ENCODE measurements around the gene ATG13.

ATG13 gene

DNA sequence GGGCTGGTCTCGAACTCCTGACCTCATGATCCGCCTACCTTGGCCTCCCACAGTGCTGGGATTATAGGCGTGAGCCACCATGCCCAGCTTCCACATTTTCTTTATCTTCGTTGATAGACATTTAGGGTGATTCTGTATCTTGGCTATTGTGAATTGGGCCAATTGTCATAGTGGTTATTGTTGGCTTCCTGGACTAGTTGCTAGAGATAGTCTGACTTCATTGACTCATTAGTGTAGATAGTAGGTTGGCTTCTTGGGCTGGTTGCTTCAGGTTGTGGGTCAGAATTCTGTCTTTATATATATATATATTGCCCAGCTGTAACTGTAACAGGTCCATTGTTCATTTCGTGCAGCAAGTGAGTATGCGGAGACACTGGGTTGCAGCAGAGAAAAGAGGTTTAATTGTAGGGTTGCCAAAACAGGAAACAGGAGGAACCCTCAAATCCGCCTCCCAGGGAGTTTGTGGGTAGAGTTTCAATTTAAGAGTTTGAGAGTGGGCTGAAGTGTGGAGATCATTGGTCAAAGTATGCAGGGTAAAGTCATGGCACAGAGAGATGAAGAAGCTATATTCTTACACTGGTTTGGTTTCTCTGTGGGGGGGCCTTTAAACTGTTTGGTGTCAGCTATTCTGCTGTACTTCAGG lies 22.0 kb downstream of the ATG13 start:
- H3K36me3 ChIP-seq (ENCODE audit: control insufficient read depth, insufficient read depth, low read length): peaks cover 2% of the 10 kb centered on the region
- H3K27ac ChIP-seq (ENCODE audit: low read depth, low read length): no peak overlapping the region
- no peak overlapping the region for H3K9ac ChIP-seq (ENCODE audit: low read length)
- H3K4me1 ChIP-seq (ENCODE audit: control insufficient read depth, insufficient read depth, low read length): no peaks in the 10 kb centered on the region
- no peaks in the 10 kb centered on the region for H3K27me3 ChIP-seq (ENCODE audit: control insufficient read depth, insufficient read depth, low read length)
- no peak overlapping the region for H3K4me3 ChIP-seq (ENCODE audit: low read length)

DNA sequence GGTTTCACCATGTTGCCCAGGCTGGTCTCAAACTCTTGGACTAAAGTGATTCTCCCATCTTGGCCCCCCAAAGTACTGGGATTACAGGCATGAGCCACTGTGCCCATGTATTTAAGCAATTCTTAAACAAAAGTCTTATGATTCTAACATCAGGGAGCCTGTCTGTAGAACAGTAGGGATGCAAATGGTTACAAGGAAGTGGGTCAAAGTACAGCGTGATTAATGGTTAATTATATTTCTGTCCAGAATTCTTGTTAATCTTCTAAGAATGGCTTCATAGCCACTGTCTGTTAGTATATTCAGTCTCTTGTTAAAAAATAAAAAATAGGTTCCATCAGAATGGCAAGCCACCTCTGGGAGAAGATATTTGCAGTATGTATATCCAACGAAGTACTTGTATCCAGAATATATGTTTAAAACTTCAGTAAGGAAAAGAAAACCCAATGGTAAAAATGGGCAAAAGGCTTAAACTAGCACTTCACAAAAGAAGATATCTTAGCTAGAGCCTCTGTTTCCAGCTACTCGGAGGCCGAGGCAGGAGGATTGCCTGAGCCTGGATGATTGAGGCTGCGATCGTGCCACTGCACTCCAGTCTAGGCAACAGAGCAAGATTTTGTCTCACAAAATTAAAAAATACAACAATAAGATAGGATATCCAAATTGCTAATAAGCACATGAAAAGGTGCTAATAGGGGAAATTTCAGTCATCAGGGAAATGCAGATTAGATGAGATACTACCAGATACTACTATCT lies 22.9 kb downstream of the ATG13 start:
- peaks cover 2% of the 10 kb centered on the region for H3K36me3 ChIP-seq (ENCODE audit: control insufficient read depth, insufficient read depth, low read length)
- no peaks in the 10 kb centered on the region for H3K4me1 ChIP-seq (ENCODE audit: control insufficient read depth, insufficient read depth, low read length)
- no peak overlapping the region for H3K4me3 ChIP-seq (ENCODE audit: low read length)
- H3K27ac ChIP-seq (ENCODE audit: low read depth, low read length): no peak overlapping the region
- H3K9ac ChIP-seq (ENCODE audit: low read length): no peak overlapping the region
- no peaks in the 10 kb centered on the region for H3K27me3 ChIP-seq (ENCODE audit: control insufficient read depth, insufficient read depth, low read length)

DNA sequence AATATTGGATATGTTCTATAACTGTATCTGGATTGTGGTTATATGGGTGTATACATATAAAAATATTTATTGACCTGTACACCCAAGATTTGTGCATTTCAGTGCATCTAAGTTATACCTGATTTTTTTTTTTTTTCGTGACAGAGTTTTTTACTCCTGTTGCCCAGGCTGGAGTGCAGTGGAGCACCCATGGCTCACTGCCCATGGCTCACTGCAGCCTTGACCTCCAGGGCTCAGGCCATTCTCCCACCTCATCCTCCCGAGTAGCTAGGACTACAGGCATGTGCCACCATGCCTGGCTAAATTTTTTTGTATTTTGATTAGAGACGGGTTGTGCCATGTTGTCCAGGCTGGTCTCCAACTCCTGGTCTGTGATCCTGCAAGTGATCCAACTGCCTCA lies 24.3 kb downstream of the ATG13 start:
- H3K4me3 ChIP-seq (ENCODE audit: low read length): no peak overlapping the region
- no peaks in the 10 kb centered on the region for H3K27me3 ChIP-seq (ENCODE audit: control insufficient read depth, insufficient read depth, low read length)
- no peaks in the 10 kb centered on the region for H3K4me1 ChIP-seq (ENCODE audit: control insufficient read depth, insufficient read depth, low read length)
- peaks cover 2% of the 10 kb centered on the region for H3K36me3 ChIP-seq (ENCODE audit: control insufficient read depth, insufficient read depth, low read length)
- H3K27ac ChIP-seq (ENCODE audit: low read depth, low read length): no peak overlapping the region
- H3K9ac ChIP-seq (ENCODE audit: low read length): no peak overlapping the region

DNA sequence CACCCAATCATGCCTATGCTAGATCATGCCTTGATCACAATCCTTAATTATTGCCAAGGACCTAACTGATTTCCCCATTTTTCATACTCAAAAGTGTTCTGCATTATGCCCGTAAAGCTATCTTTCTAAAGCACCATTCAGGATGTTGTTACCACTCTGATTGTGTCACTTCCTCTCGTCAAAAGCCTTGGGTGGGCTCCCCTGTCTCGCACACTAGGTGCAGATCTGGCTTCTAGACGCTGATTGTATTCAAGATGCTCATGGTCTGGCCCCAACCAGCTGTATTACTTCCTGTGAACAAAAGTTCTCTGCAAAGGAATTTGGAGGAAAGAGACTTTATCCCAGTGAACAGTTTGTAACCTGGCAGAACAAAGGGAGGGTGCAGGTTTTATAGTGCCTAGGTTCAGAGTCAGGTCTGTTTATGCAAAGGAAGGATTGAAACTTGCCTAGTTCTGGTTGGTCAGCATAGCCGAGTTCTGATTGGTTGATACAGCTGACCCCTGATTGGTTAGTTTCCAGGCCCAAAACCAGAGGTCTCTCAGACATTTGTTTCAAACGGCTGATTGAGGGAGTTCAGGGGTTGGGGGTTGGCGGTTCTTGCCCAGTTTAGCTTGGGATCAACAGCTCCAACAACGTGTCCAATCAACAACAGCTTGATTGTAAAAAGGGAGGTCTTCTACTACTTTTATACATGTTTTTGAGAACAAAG lies 25.4 kb downstream of the ATG13 start:
- Histone ChIP-seq H3K4me1 (ENCODE audit: control insufficient read depth, insufficient read depth, low read length) (no peaks in the 10 kb centered on the region), H3K36me3 (ENCODE audit: control insufficient read depth, insufficient read depth, low read length) (peaks cover 5% of the 10 kb centered on the region), H3K4me3 (ENCODE audit: low read length) (no peak overlapping the region), H3K27me3 (ENCODE audit: control insufficient read depth, insufficient read depth, low read length) (no peaks in the 10 kb centered on the region), H3K27ac (ENCODE audit: low read depth, low read length) (no peak overlapping the region), H3K9ac (ENCODE audit: low read length) (no peak overlapping the region)

DNA sequence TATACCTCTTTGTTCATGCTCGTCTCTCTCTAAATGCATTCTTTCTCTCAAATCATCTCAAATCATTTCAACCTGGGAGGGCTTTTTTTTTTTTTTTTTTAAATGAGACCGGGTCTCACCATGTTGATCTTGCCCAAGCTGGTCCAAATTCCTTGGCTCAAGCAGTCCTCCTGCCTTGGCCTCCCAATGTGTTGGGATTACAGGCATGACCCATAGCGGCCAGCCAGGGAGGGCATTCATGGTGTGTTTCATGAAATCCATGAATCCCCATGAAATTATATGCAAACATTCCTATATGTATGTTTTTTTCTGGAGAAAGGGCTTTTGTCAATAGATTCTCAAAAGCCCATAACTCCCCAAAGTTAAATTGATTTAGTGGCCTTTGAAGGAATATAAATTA lies 26.2 kb downstream of the ATG13 start:
- Histone ChIP-seq H3K27ac (ENCODE audit: low read depth, low read length) (no peak overlapping the region), H3K4me1 (ENCODE audit: control insufficient read depth, insufficient read depth, low read length) (no peaks in the 10 kb centered on the region), H3K36me3 (ENCODE audit: control insufficient read depth, insufficient read depth, low read length) (peaks cover 5% of the 10 kb centered on the region), H3K4me3 (ENCODE audit: low read length) (no peak overlapping the region), H3K27me3 (ENCODE audit: control insufficient read depth, insufficient read depth, low read length) (no peaks in the 10 kb centered on the region), H3K9ac (ENCODE audit: low read length) (no peak overlapping the region)

DNA sequence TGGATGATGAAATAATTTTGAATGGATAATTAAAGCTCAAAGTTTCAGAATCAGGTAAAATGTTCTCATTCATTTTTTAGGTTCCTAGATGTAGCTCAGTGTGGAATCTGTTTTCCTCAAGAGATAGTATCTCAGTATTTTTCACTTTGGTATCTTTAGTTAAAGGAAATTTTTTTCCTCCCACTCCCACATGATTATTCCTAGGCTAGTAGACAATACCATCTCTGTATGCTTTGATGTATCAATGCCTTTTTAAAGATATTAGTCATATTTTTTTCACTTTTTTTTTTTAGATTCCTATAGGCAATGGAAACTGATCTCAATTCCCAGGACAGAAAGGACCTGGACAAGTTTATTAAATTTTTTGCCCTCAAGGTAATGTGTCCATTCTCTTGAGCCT lies 26.6 kb downstream of the ATG13 start:
- Histone ChIP-seq H3K9ac (ENCODE audit: low read length) (no peak overlapping the region), H3K36me3 (ENCODE audit: control insufficient read depth, insufficient read depth, low read length) (peaks cover 5% of the 10 kb centered on the region), H3K4me1 (ENCODE audit: control insufficient read depth, insufficient read depth, low read length) (peaks cover 2% of the 10 kb centered on the region), H3K27ac (ENCODE audit: low read depth, low read length) (no peak overlapping the region), H3K4me3 (ENCODE audit: low read length) (no peak overlapping the region), H3K27me3 (ENCODE audit: control insufficient read depth, insufficient read depth, low read length) (no peaks in the 10 kb centered on the region)

DNA sequence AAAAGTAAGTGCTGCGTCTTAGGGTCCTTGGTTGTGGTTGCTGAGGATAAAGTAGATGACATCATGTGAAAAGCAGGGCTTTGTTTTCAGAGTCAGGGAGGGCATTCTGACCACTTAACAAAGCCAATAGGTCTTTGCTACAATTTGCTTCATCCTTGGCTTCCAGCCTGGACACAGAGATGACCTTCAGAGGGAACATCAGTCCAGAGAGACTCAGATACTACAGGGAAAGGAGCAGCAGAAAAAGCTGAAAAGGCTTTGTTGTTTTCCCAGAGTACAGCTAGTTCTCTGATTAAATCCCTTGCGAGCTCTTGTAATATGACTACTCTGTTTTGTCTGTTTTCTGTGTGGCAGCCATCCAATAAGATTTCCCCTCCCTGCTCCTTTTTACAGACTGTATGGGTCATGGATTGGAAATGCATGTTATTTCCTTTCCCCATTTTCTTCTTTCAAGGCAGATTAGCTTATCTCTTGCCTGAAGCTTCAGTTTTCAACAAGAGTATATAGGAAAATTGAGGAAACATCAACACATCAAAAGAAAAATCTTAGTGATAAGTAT lies 31.9 kb downstream of the ATG13 start:
- H3K9ac ChIP-seq (ENCODE audit: low read length): no peak overlapping the region
- H3K27me3 ChIP-seq (ENCODE audit: control insufficient read depth, insufficient read depth, low read length): no peaks in the 10 kb centered on the region
- H3K4me1 ChIP-seq (ENCODE audit: control insufficient read depth, insufficient read depth, low read length): peaks cover 2% of the 10 kb centered on the region
- no peak overlapping the region for H3K4me3 ChIP-seq (ENCODE audit: low read length)
- peaks cover 15% of the 10 kb centered on the region for H3K36me3 ChIP-seq (ENCODE audit: control insufficient read depth, insufficient read depth, low read length)
- H3K27ac ChIP-seq (ENCODE audit: low read depth, low read length): peak overlapping the region; percentile 8

DNA sequence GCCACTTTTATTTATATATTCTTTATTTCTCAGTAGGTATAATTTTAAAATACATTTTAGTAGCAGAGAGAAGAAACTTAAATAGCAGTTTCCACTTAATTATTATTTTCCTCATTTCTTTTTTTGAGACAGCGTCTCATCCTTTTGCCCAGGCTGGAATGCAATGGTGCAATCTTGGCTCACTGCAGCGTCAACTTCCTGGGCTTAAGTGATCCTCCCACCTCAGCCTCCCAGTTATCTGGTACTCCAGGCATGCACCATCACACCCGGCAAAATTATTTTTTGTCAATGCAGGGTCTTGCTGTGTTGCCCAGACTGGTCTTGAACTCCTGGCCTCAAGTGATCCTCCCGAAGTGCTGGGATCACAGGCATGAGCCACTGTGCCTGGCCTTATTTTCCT lies 38.3 kb downstream of the ATG13 start:
- H3K9ac ChIP-seq (ENCODE audit: low read length): no peak overlapping the region
- H3K4me1 ChIP-seq (ENCODE audit: control insufficient read depth, insufficient read depth, low read length): no peaks in the 10 kb centered on the region
- H3K27ac ChIP-seq (ENCODE audit: low read depth, low read length): no peak overlapping the region
- no peak overlapping the region for H3K4me3 ChIP-seq (ENCODE audit: low read length)
- no peaks in the 10 kb centered on the region for H3K27me3 ChIP-seq (ENCODE audit: control insufficient read depth, insufficient read depth, low read length)
- peaks cover 36% of the 10 kb centered on the region for H3K36me3 ChIP-seq (ENCODE audit: control insufficient read depth, insufficient read depth, low read length)

DNA sequence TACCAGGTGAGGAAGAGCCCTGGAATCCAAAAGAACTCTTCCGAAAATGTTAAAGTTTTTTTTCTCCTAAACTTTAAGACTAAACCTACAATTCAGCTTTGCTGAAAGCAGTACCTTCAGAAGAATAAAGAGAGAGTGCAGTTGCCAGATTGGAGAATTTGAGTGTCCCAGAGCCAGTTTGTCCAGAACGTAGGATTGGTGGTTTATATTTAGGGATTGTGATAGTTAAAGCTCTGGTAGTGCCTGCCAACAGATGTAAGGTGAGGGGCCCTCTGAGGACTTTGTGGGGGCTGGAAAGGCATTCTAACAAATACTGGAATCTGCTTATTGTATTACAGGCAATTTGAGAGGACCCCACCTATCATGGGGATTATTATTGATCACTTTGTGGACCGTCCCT lies 39.8 kb downstream of the ATG13 start:
- Histone ChIP-seq H3K27ac (ENCODE audit: low read depth, low read length) (no peak overlapping the region), H3K27me3 (ENCODE audit: control insufficient read depth, insufficient read depth, low read length) (no peaks in the 10 kb centered on the region), H3K4me3 (ENCODE audit: low read length) (no peak overlapping the region), H3K9ac (ENCODE audit: low read length) (no peak overlapping the region), H3K36me3 (ENCODE audit: control insufficient read depth, insufficient read depth, low read length) (peaks cover 38% of the 10 kb centered on the region), H3K4me1 (ENCODE audit: control insufficient read depth, insufficient read depth, low read length) (no peaks in the 10 kb centered on the region)

DNA sequence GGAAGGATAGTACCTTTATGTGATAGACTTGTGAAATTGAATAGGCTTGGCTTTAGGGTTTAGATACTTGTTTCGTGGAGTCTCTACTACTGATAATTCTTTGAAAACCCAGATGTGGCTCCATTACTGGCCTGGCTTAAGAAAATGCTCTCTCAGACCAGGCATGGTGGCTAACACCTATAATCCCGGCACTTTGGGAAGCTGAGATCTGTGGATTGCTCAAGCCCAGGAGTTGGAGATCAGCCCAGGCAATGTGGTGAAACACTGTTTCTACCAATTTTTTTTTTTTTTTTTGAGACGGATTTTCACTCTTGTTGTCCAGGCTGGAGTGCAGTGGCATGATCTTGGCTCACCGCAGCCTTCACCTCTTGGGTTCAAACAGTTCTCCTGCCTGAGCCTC lies 40.9 kb downstream of the ATG13 start:
- Histone ChIP-seq H3K27me3 (ENCODE audit: control insufficient read depth, insufficient read depth, low read length) (no peaks in the 10 kb centered on the region), H3K4me3 (ENCODE audit: low read length) (no peak overlapping the region), H3K27ac (ENCODE audit: low read depth, low read length) (no peak overlapping the region), H3K9ac (ENCODE audit: low read length) (no peak overlapping the region), H3K4me1 (ENCODE audit: control insufficient read depth, insufficient read depth, low read length) (no peaks in the 10 kb centered on the region), H3K36me3 (ENCODE audit: control insufficient read depth, insufficient read depth, low read length) (peaks cover 36% of the 10 kb centered on the region)

DNA sequence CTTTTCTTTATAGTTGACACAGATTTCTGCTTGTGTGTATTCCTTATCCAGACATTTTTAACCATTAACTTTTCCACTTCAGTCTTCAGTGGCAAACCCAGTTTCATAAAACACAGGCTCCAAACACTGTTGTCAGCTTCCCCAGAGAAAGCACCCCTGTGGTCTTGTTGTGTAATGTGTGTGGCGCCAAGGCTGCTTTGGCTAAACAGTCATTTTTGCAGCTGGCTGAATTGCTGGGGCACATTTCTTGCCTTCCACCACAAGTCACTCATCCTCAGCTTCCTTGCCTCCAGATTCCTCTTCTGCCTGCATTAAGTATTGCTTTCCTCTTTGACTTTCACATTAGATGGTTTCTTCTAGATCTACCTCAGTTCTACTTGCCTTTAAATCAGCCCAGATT lies 42.6 kb downstream of the ATG13 start:
- no peak overlapping the region for H3K4me3 ChIP-seq (ENCODE audit: low read length)
- no peaks in the 10 kb centered on the region for H3K4me1 ChIP-seq (ENCODE audit: control insufficient read depth, insufficient read depth, low read length)
- H3K9ac ChIP-seq (ENCODE audit: low read length): no peak overlapping the region
- no peak overlapping the region for H3K27ac ChIP-seq (ENCODE audit: low read depth, low read length)
- no peaks in the 10 kb centered on the region for H3K27me3 ChIP-seq (ENCODE audit: control insufficient read depth, insufficient read depth, low read length)
- H3K36me3 ChIP-seq (ENCODE audit: control insufficient read depth, insufficient read depth, low read length): peaks cover 45% of the 10 kb centered on the region

DNA sequence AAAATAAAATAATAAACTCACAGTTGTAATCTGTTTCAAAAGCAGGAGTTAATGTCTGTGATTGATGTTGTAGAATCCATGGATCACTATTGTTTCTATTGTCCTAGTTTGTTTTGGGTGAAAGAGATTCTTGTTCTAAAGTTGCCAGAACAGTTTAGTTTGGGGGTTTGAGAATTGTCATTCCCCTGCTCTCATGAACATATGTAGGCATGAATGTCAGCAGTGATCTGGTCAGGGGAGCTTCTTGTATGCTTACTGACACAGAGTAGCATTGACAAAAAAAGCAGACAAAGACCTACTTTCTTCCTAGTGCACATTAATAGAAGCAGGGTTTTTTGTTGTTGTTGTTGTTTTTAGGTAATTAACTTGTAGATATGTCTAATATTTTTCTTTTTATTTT lies 44.5 kb downstream of the ATG13 start:
- Histone ChIP-seq H3K4me1 (ENCODE audit: control insufficient read depth, insufficient read depth, low read length) (no peaks in the 10 kb centered on the region), H3K9ac (ENCODE audit: low read length) (no peak overlapping the region), H3K4me3 (ENCODE audit: low read length) (no peak overlapping the region), H3K36me3 (ENCODE audit: control insufficient read depth, insufficient read depth, low read length) (peaks cover 38% of the 10 kb centered on the region), H3K27me3 (ENCODE audit: control insufficient read depth, insufficient read depth, low read length) (no peaks in the 10 kb centered on the region), H3K27ac (ENCODE audit: low read depth, low read length) (no peak overlapping the region)

Measured in rectal smooth muscle tissue (tissue), 1 donor.